ENCODE results near the gene ZNF296.

DNA sequence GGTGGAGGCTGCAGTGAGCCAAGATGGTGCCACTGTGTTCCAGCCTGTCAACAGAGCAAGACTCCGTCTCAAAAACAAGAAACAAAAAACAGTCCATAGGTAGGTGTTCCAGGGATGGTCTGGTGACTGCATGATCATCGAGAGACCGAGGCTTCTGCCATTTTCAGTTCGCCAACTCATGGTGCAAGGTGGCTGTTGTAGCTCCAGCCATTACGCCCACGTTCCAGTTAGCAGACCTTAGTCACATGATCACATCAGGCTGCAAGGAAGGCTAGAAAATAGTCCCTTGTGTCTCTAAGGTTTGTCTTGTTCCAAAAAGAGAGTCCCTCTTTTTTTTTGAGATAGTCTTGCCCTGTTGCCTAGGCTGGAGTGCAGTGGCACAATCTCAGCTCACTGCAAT lies 40.5 kb downstream of the ZNF296 start:
- TF ChIP-seq POLR2A (IDR thresholded peaks at IDR 0.05; ENCODE audit: borderline replicate concordance, extremely low read depth, insufficient read depth, insufficient read length) (no peak), FOSL1 (IDR thresholded peaks at IDR 0.05; ENCODE audit: low read depth) (no peak), POLR2AphosphoS5 (IDR thresholded peaks at IDR 0.05; ENCODE audit: low read depth, low read length) (no peak), CEBPB (IDR thresholded peaks at IDR 0.05; ENCODE audit: low read depth) (no peak), ELF1 (IDR thresholded peaks at IDR 0.05; ENCODE audit: borderline replicate concordance, low read depth) (no peak), JUND (IDR thresholded peaks at IDR 0.05) (no peak), EZH2phosphoT487 (IDR thresholded peaks at IDR 0.05; ENCODE audit: borderline replicate concordance) (no peak), EZH2 (IDR thresholded peaks at IDR 0.05) (no peak), RAD21 (IDR thresholded peaks at IDR 0.05; ENCODE audit: low read depth) (no peak), YY1 (IDR thresholded peaks at IDR 0.05; ENCODE audit: extremely low read depth, insufficient replicate concordance, low read depth, low read length) (no peak), EGR1 (IDR thresholded peaks at IDR 0.05; ENCODE audit: low read depth) (no peak)
- TF ChIP-seq, protein P1, sequence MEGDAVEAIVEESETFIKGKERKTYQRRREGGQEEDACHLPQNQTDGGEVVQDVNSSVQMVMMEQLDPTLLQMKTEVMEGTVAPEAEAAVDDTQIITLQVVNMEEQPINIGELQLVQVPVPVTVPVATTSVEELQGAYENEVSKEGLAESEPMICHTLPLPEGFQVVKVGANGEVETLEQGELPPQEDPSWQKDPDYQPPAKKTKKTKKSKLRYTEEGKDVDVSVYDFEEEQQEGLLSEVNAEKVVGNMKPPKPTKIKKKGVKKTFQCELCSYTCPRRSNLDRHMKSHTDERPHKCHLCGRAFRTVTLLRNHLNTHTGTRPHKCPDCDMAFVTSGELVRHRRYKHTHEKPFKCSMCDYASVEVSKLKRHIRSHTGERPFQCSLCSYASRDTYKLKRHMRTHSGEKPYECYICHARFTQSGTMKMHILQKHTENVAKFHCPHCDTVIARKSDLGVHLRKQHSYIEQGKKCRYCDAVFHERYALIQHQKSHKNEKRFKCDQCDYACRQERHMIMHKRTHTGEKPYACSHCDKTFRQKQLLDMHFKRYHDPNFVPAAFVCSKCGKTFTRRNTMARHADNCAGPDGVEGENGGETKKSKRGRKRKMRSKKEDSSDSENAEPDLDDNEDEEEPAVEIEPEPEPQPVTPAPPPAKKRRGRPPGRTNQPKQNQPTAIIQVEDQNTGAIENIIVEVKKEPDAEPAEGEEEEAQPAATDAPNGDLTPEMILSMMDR (IDR thresholded peaks at IDR 0.05 in 2 of 3, conservative IDR thresholded peaks at IDR 0.05 in 1 of 3; ENCODE audit: borderline replicate concordance in 1 of 3, insufficient read depth in 1 of 3, low read depth in 2 of 3, low read length in 2 of 3): no peak
- TF ChIP-seq, protein P2, sequence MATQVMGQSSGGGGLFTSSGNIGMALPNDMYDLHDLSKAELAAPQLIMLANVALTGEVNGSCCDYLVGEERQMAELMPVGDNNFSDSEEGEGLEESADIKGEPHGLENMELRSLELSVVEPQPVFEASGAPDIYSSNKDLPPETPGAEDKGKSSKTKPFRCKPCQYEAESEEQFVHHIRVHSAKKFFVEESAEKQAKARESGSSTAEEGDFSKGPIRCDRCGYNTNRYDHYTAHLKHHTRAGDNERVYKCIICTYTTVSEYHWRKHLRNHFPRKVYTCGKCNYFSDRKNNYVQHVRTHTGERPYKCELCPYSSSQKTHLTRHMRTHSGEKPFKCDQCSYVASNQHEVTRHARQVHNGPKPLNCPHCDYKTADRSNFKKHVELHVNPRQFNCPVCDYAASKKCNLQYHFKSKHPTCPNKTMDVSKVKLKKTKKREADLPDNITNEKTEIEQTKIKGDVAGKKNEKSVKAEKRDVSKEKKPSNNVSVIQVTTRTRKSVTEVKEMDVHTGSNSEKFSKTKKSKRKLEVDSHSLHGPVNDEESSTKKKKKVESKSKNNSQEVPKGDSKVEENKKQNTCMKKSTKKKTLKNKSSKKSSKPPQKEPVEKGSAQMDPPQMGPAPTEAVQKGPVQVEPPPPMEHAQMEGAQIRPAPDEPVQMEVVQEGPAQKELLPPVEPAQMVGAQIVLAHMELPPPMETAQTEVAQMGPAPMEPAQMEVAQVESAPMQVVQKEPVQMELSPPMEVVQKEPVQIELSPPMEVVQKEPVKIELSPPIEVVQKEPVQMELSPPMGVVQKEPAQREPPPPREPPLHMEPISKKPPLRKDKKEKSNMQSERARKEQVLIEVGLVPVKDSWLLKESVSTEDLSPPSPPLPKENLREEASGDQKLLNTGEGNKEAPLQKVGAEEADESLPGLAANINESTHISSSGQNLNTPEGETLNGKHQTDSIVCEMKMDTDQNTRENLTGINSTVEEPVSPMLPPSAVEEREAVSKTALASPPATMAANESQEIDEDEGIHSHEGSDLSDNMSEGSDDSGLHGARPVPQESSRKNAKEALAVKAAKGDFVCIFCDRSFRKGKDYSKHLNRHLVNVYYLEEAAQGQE (IDR thresholded peaks at IDR 0.05; ENCODE audit: low read depth): no peak
- TF ChIP-seq, protein P3, sequence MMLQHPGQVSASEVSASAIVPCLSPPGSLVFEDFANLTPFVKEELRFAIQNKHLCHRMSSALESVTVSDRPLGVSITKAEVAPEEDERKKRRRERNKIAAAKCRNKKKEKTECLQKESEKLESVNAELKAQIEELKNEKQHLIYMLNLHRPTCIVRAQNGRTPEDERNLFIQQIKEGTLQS (IDR thresholded peaks at IDR 0.05): no peak

Measured in HCT116 (cell line).